Chondrocyte (in vitro differentiated cells): Measurements from ENCODE around the gene SMG6. TPM values are rescaled to one million over a fixed set of nuclear protein-coding genes. Genes with fewer than 3 reads are reported as not detected.

ENCODE experiments used
- DNase-seq: peaks from one replicate; pipeline ENCODE4 v3.0.0; 2021; ENCODE audit warnings: mixed read lengths, low spot score
- H3K27ac Mint-ChIP-seq: one replicate; pipeline ENCODE4 v1.8.0; 2021; ENCODE audit warnings: mild to moderate bottlenecking, moderate library complexity, mixed read lengths; ENCODE audit not compliant: unreplicated experiment
- H3K27me3 Mint-ChIP-seq: 2 replicates; pipeline ENCODE4 v1.8.0; 2021; ENCODE audit warnings: low read depth, mixed read lengths
- H3K36me3 Mint-ChIP-seq: 2 replicates; pipeline ENCODE4 v1.8.0; 2021; ENCODE audit warnings: low read depth, mixed read lengths
- H3K4me1 Mint-ChIP-seq: 2 replicates; pipeline ENCODE4 v1.8.0; 2021; ENCODE audit warnings: low read depth, mild to moderate bottlenecking, mixed read lengths
- H3K4me3 Mint-ChIP-seq: one replicate; pipeline ENCODE4 v1.8.0; 2021; ENCODE audit warnings: mild to moderate bottlenecking, moderate library complexity, mixed read lengths; ENCODE audit not compliant: unreplicated experiment
- H3K9me3 Mint-ChIP-seq: 2 replicates; pipeline ENCODE4 v1.8.0; 2021; ENCODE audit warnings: low read depth, mixed read lengths
- total RNA-seq: library from RNA; stranded (reverse); gene quantifications from 3 replicates; pipeline ENCODE4 v1.2.1, GENCODE V29; 2021
- TF ChIP-seq, protein P1 (sequence below): fragments of 200-600 bp; sonication (generic); IDR thresholded peaks from 2 replicates; pipeline ENCODE4 v1.5.0; 2021; ENCODE audit warnings: antibody characterized with exemption, mild to moderate bottlenecking, moderate library complexity

Gene SMG6
- total RNA-seq, 1 donor from 2014 or later = 33.6 TPM

DNA sequence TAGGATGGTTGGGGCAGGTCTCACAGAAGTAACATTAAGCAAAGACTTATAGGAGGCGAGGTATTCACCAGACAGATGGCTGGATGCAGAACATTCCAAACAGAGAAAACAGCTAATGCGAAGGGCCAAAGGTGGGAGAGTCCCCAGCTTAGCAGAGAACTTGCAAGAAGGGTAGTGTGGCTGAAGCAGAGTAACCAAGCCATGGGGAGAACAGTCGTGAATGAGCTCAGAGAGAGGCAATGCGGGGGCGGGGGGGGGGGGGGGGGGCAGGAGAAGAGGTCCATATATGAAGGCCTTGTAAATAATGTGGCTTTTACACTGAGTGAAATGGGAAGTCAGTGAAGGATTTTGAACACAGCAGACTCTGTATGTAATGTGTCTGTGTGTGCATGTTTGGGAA, 81.3 kb downstream of the SMG6 start:
- Mint-ChIP-seq H3K27ac (no peak overlapping the region), H3K36me3 (peaks cover 10% of the 10 kb centered on the region), H3K4me1 (peaks cover 21% of the 10 kb centered on the region), H3K27me3 (no peaks in the 10 kb centered on the region), H3K9me3 (no peaks in the 10 kb centered on the region), H3K4me3 (no peak overlapping the region)
- TF ChIP-seq, protein P1, sequence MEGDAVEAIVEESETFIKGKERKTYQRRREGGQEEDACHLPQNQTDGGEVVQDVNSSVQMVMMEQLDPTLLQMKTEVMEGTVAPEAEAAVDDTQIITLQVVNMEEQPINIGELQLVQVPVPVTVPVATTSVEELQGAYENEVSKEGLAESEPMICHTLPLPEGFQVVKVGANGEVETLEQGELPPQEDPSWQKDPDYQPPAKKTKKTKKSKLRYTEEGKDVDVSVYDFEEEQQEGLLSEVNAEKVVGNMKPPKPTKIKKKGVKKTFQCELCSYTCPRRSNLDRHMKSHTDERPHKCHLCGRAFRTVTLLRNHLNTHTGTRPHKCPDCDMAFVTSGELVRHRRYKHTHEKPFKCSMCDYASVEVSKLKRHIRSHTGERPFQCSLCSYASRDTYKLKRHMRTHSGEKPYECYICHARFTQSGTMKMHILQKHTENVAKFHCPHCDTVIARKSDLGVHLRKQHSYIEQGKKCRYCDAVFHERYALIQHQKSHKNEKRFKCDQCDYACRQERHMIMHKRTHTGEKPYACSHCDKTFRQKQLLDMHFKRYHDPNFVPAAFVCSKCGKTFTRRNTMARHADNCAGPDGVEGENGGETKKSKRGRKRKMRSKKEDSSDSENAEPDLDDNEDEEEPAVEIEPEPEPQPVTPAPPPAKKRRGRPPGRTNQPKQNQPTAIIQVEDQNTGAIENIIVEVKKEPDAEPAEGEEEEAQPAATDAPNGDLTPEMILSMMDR = no peak
- DNase-seq = no peak

DNA sequence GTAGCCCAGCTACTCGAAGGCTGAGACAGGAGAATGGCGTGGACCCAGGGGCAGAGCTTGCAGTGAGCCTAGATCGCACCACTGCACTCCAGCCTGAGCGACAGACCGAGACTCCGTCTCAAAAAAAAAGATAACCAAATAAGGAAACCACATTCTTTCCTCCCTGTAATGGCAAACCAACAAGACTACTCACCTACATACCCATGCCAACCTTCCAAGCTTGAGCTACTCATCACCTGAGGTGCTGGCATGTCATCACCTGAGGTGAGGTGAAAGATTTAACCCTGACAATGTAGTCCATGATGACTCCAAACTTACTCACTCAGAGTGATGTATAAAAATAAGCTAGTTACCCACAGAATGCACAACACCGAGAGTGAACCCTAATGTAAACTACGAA, 85.2 kb downstream of the SMG6 start:
- Mint-ChIP-seq H3K4me3 (no peak overlapping the region), H3K36me3 (peaks cover 2% of the 10 kb centered on the region), H3K9me3 (no peaks in the 10 kb centered on the region), H3K4me1 (peaks cover 43% of the 10 kb centered on the region), H3K27ac (no peak overlapping the region), H3K27me3 (no peaks in the 10 kb centered on the region)
- TF ChIP-seq, protein P1 = no peak
- DNase-seq = no peak

DNA sequence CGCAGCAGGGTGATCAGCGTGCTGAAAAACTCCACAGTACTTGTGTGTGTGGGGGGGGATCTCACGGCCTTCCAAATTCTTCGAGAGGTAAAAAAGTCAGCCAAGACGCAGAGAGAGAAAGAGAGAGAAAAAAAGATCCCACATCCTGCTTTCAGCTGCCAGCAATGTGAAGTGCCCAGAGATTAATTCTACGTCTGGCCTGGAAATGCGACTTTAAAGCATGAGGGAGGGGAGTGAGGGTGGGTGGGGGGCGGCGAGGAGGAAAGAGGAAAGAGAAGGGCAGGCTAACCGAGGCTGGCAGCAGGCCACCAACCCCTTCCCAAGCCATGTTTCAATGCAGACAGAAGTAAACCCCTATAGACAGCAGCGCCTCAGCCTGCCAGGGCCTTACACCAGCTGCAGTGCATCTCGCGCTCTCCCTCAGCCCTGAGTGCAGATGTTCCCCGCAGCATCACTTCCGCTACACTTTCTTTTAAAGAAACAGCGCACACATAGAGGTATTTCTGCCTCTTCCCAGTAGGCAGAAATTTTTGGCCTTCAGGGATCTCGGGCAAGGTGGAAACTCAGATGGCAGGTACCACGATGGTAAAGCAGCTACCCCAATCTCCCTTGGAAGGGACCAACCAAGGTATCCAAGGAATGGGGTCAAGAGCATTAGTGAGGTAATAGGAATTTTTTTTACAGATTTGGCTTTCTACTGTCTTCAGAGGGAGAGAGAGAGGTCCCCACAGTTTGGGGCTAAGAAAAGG, 87.8 kb downstream of the SMG6 start:
- H3K4me1 Mint-ChIP-seq = peaks cover 50% of the 10 kb centered on the region
- peaks cover 4% of the 10 kb centered on the region for H3K36me3 Mint-ChIP-seq
- DNase-seq = no peak
- peak overlapping the region; percentile 96 for H3K27ac Mint-ChIP-seq
- TF ChIP-seq, protein P1 = peak; percentile 16
- no peaks in the 10 kb centered on the region for H3K9me3 Mint-ChIP-seq
- peak overlapping the region; percentile 66 for H3K4me3 Mint-ChIP-seq
- no peaks in the 10 kb centered on the region for H3K27me3 Mint-ChIP-seq

DNA sequence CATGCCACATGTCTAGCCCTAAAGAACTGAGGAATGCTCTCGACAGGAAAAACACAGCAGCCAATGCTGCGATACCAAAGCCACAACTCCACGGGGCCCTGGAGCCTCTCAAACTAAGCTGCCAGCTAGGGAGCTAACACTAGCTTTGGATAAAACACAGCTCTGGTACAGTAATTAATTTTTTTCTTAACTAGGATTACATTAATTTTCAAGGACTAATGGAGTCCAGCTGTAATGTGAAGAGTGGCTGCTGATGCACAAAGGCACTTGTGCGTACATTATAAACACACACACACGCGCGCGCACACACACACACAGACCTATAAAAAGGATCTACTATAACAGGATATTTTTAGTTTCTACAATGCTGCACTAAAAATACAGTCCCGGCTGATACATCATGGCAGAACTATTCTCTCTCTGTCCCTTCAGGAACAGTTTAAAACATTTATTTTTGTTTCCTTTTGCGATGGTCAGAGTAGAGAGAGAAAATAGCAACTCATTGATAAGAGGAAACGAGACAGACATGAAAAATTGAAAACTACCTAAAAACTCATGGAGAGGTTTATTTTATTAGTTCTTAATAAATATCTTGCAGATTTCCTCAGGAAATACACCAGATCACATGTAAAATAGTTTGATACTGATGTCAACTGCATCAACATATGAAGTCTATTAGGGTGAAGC, 88.5 kb downstream of the SMG6 start:
- H3K27ac Mint-ChIP-seq = peak overlapping the region; percentile 96
- no peaks in the 10 kb centered on the region for H3K9me3 Mint-ChIP-seq
- TF ChIP-seq, protein P1 = no peak
- H3K4me1 Mint-ChIP-seq = peaks cover 50% of the 10 kb centered on the region
- H3K36me3 Mint-ChIP-seq = peaks cover 7% of the 10 kb centered on the region
- no peaks in the 10 kb centered on the region for H3K27me3 Mint-ChIP-seq
- peak overlapping the region; percentile 66 for H3K4me3 Mint-ChIP-seq
- no peak for DNase-seq

DNA sequence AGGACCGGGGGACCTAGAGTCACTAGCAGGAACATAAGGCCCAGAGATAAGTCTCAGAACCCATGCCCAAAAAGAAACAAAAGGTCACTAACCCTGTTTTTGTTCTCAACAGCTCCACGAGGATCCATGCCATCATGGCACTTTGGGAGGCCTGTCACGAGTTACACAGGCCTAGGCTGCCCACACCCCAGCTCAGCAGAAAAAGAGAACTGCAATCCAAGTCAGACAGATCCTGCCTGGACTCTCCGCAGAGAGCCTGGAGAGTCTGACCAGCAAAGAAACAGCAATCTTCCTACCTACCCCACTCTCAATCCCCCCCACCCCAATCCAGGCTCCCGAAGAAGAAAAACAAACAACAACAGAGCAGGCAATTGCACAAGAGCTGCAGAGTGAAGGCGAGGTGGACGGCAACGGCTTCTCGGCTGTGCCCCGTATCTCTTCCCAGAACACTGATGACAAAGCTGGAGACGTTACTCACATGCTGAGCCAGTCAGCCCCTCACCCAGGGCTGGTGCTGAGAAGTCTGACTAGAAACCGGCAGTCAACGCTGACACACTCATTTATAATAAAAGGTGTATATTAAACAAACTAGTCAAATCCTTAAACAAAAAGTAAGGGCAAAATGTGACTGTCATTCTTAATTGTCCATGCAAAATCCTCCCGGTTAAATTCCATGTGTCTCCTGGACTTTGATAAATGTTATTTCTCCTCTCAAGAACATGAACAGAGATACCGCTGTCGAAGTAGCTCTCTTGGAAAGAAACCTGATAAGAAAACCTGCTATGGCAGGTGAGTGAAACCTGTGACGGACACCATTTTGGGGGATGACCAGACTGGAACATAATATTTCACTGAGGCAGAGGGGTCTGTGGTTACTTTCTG, 89.3 kb downstream of the SMG6 start:
- Mint-ChIP-seq H3K36me3 (peaks cover 7% of the 10 kb centered on the region), H3K27me3 (no peaks in the 10 kb centered on the region), H3K4me1 (peaks cover 50% of the 10 kb centered on the region), H3K9me3 (no peaks in the 10 kb centered on the region), H3K4me3 (peak overlapping the region; percentile 55), H3K27ac (peak overlapping the region; percentile 96)
- no peak for DNase-seq
- TF ChIP-seq, protein P1 = peak; percentile 8
